NCI-H345 treated with DMSO at 0.1 percent for 48 hours (cell line): ENCODE results near the gene DDAH1.

ENCODE experiments used
- DNase-seq: peaks from one replicate; lab custom pipeline; 2025; ENCODE audit not compliant: unreplicated experiment; lab: John Stamatoyannopoulos, UW

DDAH1 gene

DNA sequence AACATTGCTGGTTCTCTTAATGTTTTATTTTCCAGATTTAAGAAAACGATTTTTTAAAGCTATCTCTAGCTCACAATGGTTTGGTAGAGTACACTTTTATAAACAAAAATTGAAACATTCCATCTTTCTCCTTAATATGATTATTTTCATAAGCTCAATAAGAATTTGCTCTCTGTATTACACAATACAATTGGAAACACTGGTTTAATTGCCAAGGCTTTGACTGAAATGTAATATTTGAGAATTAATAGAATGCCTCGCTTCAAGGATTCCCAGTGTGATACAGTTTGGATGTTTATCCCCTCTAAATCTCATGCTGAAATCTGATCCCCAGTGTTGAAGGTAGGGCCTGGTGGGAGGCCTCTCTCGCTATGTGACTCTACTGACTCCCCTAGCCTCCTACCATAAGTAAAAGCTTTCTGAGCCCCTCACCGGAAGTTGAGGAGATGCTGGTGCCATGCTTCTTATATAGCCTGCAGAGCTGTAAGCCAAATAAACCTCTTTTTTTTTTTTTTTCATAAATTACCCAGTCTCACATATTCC lies 67.4 kb downstream of the DDAH1 start:
- DNase-seq = no peak

DNA sequence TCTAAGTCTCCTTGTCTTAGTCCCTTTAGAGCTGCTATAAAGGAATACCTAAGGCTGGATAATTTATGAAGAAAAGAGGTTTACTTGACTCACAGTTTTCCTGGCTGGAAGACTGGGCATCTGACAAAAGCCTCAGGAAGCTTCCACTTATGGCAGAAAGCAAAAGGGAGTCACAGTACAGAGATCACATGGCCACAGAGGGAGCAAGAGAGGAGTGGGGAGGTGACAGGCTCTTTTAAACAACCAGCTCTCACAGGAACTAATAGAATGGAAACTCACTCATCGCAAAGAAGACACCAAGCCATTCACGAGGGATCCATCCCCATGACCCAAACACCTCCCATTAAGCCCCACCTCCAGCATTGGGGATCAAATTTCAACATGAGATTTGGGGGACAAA lies 68.8 kb downstream of the DDAH1 start:
- no peak for DNase-seq

DNA sequence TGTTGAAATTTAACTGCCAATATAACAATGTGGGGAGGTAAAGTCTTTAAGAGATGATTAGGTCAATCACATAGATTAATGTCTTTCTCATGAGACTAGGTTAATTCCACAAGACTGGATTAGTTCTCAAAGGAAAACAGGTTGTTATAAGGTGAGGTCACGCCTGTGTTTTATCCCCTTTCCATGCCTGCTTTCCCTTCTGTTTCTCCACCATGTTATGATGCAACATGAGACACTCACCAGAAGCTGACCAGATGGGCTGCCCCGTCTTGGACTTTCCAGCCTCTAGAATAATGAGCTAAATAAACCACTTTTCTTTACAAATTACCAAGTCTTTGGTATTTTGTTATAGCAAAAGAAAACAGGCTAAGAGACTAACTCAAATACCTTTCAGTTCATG lies 70.8 kb downstream of the DDAH1 start:
- DNase-seq = no peak

DNA sequence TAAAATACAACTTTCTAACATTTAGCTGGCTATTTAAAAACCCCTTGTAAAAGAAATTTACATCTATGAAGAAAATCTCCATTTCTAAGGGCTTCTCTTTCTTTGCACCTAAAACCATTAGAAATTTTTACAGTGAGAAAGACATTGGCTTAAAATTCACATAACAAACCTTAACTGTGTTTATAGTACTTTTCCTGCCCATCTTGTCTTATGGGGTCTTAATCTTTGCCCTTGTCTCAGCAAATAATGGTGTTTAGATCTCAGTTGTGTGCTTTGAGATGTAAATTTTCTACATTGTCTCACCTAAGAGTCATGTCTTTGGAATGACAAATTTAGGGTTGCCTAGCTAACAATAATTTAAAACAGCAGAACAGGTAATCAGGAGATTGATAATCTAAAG lies 71.5 kb downstream of the DDAH1 start:
- DNase-seq = no peak

DNA sequence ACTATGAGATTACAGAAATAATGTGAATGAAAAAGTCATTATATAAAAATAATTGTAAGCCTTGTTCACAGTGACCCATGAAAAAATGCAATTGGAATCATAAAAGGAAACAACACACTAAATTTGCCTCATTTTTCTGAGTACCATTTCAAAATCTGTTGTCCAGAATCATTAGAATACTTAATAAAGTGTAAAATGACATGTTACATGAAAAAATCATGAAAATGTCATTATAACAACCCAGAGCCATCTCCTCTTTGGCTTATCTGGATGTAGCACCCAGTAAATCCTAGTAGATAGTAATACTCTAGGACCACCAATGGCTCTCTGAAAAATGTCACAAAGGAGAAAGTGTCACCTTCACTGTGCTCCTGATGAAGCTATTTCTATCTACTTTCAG lies 76.5 kb downstream of the DDAH1 start:
- no peak for DNase-seq

DNA sequence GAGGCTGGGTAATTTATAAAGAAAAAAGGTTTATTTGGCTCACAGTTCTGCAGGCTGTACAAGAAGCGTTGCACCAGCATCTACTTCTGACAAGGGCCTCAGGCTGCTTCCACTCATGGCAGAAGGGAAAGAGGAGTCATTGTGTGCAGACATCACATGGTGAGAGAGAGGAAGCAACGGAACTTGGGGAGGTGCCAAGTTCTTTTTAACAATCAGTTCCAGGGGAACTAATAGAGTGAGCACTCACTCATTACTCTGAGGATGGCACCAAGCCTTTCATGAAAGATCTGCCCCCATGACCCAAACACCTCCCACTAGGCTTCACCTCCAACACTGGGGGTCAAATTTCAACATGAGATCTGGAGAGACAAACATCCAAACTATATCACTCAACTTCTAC lies 77.2 kb downstream of the DDAH1 start:
- no peak for DNase-seq

DNA sequence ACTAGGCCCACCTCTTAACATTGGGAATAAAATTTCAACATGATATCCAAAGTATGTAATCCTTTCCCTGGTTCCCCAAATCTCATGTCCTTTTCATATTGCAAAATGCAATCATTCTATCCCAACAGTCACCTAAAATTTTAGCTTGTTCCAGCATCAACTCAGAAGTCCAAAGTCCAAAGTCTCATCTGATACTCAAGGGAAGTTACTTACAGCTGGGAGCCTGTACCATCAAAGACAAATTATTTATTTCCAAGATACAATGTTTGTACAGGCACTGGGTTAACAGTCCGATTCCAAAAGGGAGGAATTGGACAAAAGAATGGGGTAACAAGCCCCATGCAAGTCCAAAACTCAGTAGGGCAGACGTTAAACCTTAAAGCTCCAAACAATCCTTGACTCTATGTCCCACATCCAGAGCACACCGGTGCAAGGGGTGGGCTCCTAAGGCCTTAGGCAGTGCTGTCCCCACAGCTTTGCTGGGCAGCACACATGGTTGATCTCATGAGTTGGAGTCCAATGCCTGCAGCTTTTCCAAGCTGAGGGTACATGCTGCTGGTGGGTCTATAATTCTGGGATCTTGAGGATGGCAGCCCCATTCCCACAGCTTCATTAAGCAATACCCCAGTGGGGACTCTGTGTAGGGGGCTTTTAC lies 78.8 kb downstream of the DDAH1 start:
- DNase-seq = no peak

DNA sequence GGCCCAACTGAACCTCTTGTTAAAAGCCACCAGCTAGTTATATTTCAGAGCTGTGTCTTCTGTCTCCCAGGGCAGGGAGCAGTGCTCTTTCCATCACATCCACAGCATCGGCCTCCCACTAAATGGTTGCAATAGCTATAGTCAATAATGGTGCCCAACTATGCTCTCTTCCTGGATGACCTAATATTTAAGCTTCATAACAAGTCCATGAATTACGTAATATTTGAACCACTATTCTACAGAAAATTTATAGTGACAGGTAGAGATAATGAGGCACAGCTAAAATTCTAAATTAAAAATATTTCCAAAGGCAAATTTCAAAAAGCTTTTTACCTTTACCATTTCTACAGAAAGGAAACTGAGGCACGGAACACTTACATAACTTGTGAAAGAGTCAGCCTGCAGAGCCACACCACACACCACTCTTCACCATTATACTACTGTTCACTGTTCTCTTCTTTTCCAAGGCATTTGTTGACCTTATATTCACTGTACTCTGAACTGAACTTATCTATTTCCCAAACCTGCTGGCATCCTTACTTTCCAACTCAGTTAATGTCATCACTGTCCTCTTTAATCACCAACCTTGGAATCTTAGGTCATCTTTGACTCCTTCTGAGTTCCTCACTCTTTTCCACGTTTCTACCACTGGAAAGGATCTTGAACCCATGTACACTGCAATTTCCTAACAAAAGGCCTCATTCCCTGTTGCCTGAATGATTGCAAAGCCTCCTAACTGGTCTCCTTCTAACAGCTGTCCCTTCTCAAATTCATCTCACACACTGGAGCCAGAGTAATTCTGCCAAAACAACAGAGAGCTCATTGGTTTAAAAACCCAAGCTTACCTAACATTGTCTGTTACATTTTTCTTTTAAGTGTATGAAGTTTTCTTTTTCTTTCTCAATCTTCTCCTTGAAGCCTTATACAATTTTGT lies 85.5 kb downstream of the DDAH1 start:
- DNase-seq = no peak

DNA sequence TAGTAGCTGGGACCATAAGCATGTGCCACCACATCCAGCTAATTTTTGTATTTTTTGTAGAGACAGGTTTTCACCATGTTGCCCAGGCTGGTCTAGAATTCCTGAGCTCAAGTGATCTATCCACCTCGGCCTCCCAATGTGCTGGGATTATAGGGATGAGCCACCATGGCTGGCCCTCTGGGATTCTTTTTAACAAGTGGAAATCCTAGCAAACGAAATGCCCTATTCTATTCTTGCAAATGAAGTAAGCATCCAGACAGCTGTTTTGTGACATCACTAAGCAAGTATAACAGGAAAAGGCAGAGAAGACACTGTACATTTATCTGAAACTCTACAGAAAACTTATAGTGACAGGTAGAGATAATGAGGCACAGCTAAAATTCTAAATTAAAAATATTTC lies 86.4 kb downstream of the DDAH1 start:
- DNase-seq = no peak

DNA sequence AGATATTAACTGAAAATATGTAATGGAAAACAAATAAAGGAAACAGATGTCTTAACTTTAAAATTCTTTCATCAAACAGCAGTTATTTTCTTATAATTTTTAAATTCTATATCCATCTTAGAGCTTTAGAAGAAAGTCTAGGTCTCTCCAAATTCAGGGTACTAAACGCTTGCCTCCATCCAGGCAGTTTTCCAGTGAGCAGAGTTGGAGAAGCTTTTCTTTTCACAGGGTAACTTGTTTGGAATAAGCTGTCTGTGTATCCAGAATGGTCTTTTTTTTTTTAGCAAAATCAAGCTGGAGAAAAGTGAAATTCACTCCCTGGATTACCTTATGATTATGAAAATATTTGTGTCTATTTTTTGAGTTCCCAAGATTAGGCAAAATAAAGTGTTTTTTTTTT lies 88.6 kb downstream of the DDAH1 start:
- DNase-seq = no peak

DNA sequence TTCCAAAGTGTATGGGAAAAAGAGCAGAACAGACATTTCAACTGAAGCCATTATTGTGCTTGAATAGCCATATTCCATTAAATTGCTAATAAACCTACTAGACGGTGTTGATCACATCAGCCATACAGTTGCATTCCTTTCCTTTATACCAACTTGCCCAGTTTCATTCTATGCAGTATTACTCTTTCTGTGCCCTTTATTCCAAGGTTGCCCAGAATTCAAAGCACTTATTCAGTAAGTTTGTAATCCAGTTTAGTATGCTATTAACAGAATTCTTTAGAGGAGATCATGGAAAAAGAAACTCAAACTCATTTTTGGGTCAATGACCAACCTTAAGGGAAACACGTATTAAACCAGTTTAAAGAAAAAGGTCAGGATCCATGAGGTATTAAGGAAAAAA lies 89.5 kb downstream of the DDAH1 start:
- no peak for DNase-seq

DNA sequence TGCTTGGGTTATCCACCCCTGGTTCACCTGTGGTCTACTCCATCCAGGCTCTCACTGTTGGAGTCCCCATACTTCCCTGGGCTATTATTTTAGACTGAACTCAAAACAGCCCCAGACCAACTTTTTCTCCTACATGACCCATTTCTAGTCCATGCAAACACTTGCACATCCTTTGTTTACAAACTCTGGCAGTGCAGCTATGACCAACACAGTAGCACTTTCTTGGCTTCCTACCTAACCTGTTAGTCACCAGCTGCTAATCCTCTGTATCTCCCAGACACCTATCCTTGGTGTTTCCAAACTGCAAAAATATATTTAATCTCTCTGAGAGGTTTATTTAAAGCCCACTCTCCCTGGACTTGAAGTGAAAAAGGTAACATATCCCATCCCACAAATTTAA lies 90.8 kb downstream of the DDAH1 start:
- no peak for DNase-seq

DNA sequence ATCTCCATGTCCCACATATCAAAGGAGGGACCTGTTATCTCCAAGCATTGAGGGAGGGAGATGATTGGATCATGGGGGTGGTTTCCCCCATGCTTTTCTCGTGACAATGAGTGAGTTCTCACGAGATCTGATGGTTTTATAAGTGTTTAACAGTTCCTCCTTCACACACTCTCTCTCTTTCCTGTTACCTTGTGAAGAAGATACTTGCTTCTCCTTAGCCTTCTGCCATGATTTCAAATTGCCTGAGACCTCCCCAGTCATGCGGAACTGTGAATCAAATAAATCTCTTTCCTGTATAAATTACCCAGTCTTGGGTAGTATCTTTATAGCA lies 91.6 kb downstream of the DDAH1 start:
- no peak for DNase-seq

DNA sequence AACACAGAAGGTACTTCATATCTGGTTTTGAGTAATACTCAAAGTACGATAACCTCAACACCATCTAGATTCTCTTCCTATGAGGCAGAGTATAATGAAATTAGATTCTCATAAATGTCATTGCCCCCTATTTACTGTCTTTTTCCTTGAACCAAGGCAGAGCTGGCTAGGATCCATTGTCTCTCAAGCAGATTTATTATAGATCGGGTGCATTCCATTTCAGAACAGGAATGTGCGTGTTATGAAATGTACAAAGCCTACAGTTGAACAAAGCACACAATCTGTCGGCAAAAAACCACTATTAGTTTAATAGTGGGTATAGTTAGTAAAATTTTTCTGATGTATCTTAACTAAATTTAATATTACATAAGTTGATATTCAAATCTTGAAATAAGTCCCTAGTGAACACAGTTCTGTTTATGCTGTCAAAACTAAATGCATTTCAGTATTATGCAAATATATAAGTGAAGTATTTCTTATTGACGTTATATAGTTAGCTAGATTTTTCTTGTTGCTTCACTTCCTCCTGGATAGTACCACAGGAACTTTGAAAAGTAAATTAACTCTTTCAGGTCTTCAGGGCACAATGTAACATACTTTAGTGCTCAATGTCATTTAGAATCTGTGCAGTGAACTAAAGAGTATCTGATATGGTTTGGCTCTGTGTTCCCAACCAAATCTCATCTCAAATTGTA lies 92.1 kb downstream of the DDAH1 start:
- no peak for DNase-seq

DNA sequence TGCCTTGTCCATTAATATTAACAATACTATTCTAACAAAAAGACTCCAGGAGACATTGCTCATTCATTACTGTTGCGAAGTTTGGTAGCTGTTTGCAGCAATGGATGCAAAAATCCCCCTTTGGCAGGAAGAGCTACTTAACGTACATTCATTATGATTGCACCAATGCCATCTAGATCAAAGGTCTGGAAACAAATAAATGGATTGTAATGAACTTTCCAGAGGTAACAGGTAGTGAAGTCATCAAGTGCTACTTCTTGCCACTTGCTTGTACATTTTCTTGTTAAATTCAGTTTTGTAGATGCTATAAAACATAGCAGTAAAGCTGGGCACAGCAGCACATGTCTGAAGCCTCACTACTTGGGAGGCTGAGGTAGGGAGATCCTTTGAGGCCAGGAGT lies 93.9 kb downstream of the DDAH1 start:
- no peak for DNase-seq

DNA sequence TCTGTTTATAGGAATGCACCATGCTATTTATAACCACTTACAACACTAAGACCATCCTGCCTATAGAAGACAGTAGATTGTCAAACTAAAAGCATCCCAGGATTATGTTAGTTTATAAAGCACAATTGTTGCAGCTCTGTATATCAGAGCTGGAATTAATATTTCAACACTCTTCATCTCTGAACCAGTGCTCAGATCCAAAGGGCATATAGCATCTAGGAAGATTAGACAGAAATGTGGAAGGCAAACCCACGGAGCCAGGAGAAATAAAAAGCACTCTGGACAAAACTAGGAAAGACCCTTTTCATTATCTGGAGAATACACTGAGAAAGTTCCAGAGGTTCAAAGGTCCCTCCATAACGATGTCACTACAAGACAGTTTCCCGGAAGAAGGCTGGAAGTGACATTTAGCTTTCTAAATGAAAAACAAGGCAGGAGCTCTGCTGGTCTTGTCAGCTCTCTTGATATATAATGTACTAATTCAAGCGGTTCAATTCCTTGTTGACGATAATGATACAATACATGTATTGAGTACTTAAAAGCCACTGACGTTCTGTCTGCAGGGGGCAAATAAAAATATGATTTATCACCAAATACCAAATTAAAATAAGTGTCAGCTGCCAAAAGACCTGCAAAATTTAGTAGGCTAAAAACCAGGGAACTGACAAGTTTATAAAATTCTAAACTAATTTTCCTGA lies 96.7 kb downstream of the DDAH1 start:
- DNase-seq = no peak

DNA sequence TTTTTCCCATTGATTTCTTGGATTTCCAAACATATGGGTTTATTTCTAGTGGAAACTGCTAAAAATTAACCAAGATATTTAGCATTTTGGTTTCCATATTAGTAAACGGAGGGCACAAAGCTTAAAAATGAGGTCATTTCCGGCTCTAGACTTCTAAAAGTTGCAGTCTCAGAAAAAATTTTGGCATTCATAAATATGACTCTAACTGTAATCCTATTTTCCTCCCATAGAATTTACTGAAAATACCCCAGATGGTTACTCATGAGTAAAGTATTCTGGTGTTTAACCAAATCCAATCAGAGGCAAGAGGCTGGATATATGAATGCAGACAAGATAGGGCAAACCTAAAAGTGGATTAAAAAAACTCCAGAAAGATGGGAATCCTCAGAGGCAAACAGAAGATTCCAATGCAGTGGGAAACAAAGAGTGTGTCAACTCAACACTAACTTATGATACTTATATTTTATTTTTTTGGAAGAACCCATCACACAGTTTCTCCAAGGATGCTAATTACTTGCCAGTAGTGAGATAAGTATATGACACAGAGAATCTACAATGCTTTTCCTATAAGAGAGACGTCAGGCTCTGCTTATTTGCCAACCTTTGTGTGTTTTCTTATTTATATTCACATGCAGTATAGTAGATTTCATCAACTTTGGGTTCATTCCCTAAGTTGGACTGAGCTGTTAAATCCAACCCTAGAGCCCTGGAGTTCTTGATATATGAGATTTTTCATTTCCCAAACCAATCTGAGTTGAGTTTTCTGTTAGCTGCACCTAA lies 98.4 kb downstream of the DDAH1 start:
- no peak for DNase-seq

DNA sequence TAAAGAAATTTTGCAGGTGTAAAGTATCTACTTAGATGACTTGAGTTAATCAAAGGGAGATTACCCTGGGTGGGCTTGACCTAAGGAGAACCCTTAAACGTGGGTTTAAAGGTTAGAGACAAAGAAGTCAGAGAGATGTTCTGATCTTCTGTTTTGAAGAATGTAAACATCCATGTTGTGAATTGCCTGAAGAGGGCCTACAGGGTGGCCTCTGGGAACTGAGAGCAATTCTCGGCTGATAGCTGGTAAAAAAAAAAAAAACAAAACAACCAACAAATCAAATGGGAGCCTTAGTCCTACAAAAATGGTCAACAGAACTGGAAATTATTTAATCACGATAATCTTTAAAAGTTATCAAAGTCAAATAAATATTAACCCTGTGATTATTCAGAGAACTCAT lies 99.1 kb downstream of the DDAH1 start:
- DNase-seq = no peak

DNA sequence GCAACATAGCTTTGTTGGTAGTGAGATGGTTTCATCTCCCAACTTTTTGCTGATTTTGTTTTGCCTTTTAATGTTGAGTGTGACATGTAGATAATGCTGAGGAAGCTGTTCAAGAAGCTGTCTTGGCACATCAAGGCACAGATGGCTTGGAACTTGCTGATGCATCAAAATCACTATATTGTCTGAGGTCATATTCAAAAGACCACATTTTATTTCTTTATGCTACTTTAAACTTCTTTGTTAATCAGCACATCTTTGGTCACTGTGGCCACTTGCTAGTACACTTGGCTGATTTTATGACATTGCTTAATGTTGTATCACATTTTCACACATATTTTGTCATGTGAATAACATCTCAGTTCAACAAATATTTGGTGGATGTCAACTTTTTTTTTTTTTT lies 101.4 kb downstream of the DDAH1 start:
- DNase-seq = no peak

DNA sequence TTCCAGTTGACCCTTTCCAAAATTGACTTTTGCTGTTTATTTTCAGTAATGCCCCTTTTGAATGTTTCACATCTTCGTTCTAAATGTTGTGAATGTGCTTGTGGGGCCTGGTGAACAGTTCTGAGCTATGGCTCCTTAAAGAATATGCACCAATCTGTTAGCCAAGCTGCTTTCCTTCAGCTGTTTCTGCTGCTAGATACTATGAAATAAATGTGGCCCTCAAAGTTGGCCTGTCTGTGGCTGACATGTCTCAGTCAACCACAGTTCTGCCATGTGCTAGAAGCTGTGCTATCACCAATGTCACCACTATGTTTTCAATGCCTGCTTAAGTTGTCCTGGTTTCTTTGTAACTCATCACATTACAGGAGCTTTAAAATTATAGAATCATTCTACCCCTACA lies 101.9 kb downstream of the DDAH1 start:
- no peak for DNase-seq
